Measurements from ENCODE around the gene MEX3B. TPM values are rescaled to one million over a fixed set of nuclear protein-coding genes. Genes with fewer than 3 reads are reported as not detected.
A peak's percentile ranks its signal among the peaks of the same experiment; 100 is the strongest.

The MEX3B gene
- total RNA-seq, 2 experiments from 2014 or later: 0.64 to 0.73 TPM

- Mint-ChIP-seq H3K27ac (no peak overlapping the region), H3K36me3 (no peaks in the 10 kb centered on the region), H3K4me1 (no peaks in the 10 kb centered on the region), H3K9me3 (ENCODE audit: low read depth) (no peaks in the 10 kb centered on the region), H3K4me3 (no peak overlapping the region), H3K27me3 (peaks cover 44% of the 10 kb centered on the region)
- no peak for DNase-seq
- CTCF ChIA-PET: interaction anchor here (0.8 to 1.5 kb wide), 3 partner anchors 11 to 682 kb away, joined by 3 to 4 read pairs (median 3); no protein-coding TSS in a partner anchor
- no peak for ATAC-seq
Measured at GRCh38 chr15:82062479-82063454, 16.9 kb upstream of the MEX3B start.

DNA sequence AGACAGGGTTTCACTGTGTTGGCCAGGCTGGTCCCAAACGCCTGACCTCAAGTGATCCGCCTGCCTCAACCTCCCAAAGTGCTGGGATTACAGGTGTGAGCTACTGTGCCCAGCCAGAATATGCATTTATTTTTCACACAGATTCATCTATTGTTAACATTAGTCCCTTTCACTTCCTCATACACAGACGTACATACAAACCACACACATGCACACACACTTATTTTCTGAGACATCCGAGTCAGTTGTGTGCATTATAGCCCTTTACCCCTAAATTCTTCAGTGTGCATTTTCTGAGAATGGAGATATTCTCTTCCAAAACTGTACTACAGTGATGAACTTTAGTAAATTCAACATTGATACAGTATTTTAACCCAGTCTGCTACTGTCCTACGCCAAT is 15.0 kb upstream of the MEX3B start:
- no peak for ATAC-seq
- Mint-ChIP-seq H3K27ac (no peak overlapping the region), H3K27me3 (peaks cover 57% of the 10 kb centered on the region), H3K9me3 (ENCODE audit: low read depth) (no peaks in the 10 kb centered on the region), H3K4me3 (no peak overlapping the region), H3K36me3 (no peaks in the 10 kb centered on the region), H3K4me1 (no peaks in the 10 kb centered on the region)
- CTCF ChIA-PET: no interaction called here
- no peak for DNase-seq

- no peaks in the 10 kb centered on the region for H3K36me3 Mint-ChIP-seq
- ATAC-seq: no peak
- H3K4me1 Mint-ChIP-seq: no peaks in the 10 kb centered on the region
- peaks cover 53% of the 10 kb centered on the region for H3K27me3 Mint-ChIP-seq
- H3K9me3 Mint-ChIP-seq (ENCODE audit: low read depth): no peaks in the 10 kb centered on the region
- CTCF ChIA-PET: no interaction called here
- H3K27ac Mint-ChIP-seq: no peak overlapping the region
- H3K4me3 Mint-ChIP-seq: no peak overlapping the region
- no peak for DNase-seq
Measured at GRCh38 chr15:82058517-82059204, 12.8 kb upstream of the MEX3B start.

GRCh38 chr15:82058026-82058425 is 12.2 kb upstream of the MEX3B start:
- H3K27me3 Mint-ChIP-seq: peaks cover 52% of the 10 kb centered on the region
- DNase-seq: no peak
- CTCF ChIA-PET: no interaction called here
- no peak overlapping the region for H3K4me3 Mint-ChIP-seq
- no peaks in the 10 kb centered on the region for H3K4me1 Mint-ChIP-seq
- no peak overlapping the region for H3K27ac Mint-ChIP-seq
- ATAC-seq: no peak
- H3K36me3 Mint-ChIP-seq: no peaks in the 10 kb centered on the region
- no peaks in the 10 kb centered on the region for H3K9me3 Mint-ChIP-seq (ENCODE audit: low read depth)

DNA sequence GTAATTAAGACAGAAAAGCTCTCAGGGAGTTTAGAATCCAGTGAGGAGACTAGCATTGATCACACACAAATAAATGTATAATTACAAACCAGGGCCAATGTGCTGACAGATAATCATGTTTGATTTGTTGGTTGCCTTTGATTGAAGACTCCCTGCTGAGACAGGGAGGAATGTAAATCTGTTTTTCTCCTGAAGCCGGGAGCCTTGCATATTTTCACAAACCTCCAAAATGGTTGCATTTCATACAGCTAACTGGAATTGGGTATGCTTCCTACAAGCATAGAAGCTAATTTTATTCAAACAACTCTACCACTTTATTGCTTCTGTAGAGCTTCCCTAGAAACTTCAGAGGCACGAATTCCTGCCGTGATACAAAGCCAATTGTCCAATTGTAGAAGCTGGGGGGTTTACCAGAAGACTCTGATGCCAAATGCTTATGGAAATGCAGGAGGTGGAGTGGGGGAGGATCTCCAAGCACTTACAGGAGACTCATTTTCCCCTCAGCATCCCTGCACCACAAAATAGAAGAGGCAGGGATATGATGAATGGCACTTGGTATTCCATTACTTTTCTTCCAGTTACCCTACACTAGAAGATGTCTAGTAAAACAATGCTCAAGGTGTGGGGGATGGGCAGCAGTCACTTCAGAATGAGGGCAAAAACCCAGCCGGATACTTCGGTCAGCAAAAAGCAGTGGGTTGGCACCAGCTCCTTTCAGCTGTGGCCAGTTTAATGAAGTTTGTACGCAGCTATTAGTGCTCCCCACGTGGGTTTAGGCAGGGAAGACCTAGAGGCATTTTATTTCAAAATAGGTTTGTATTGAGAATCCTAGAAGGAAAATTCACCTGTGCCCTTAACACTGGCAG is 11.4 kb upstream of the MEX3B start:
- no peak overlapping the region for H3K4me3 Mint-ChIP-seq
- H3K27me3 Mint-ChIP-seq: peaks cover 45% of the 10 kb centered on the region
- no peaks in the 10 kb centered on the region for H3K4me1 Mint-ChIP-seq
- H3K27ac Mint-ChIP-seq: no peak overlapping the region
- CTCF ChIA-PET: no interaction called here
- DNase-seq (no peak), ATAC-seq (no peak)
- no peaks in the 10 kb centered on the region for H3K9me3 Mint-ChIP-seq (ENCODE audit: low read depth)
- no peaks in the 10 kb centered on the region for H3K36me3 Mint-ChIP-seq

- no peaks in the 10 kb centered on the region for H3K9me3 Mint-ChIP-seq (ENCODE audit: low read depth)
- ATAC-seq: no peak
Measured at GRCh38 chr15:82052751-82053150, 6.9 kb upstream of the MEX3B start.

GRCh38 chr15:82051664-82052063 is 5.8 kb upstream of the MEX3B start:
- Mint-ChIP-seq H3K9me3 (ENCODE audit: low read depth) (no peaks in the 10 kb centered on the region), H3K4me3 (no peak overlapping the region), H3K36me3 (no peaks in the 10 kb centered on the region), H3K27ac (no peak overlapping the region), H3K27me3 (peaks cover 36% of the 10 kb centered on the region), H3K4me1 (peaks cover 5% of the 10 kb centered on the region)
- no peak for ATAC-seq
- CTCF ChIA-PET: no interaction called here
- no peak for DNase-seq

More at GRCh38 chr15:82052751-82053150, 6.9 kb upstream of the MEX3B start:
- DNase-seq: no peak
- Mint-ChIP-seq H3K27ac (no peak overlapping the region), H3K4me3 (no peak overlapping the region), H3K27me3 (peaks cover 42% of the 10 kb centered on the region), H3K4me1 (peaks cover under 1% of the 10 kb centered on the region), H3K36me3 (no peaks in the 10 kb centered on the region)
- CTCF ChIA-PET: no interaction called here

GRCh38 chr15:82048811-82049210 is 3.0 kb upstream of the MEX3B start:
- CTCF ChIA-PET: interaction anchor here (0.5 to 1.2 kb wide), 2 partner anchors 565 to 597 kb away, joined by 3 read pairs; no protein-coding TSS in a partner anchor
- peaks cover 44% of the 10 kb centered on the region for H3K27me3 Mint-ChIP-seq
- no peaks in the 10 kb centered on the region for H3K9me3 Mint-ChIP-seq (ENCODE audit: low read depth)
- H3K27ac Mint-ChIP-seq: no peak overlapping the region
- peaks cover 16% of the 10 kb centered on the region for H3K4me1 Mint-ChIP-seq
- DNase-seq (no peak), ATAC-seq (no peak)
- no peaks in the 10 kb centered on the region for H3K36me3 Mint-ChIP-seq
- no peak overlapping the region for H3K4me3 Mint-ChIP-seq

DNA sequence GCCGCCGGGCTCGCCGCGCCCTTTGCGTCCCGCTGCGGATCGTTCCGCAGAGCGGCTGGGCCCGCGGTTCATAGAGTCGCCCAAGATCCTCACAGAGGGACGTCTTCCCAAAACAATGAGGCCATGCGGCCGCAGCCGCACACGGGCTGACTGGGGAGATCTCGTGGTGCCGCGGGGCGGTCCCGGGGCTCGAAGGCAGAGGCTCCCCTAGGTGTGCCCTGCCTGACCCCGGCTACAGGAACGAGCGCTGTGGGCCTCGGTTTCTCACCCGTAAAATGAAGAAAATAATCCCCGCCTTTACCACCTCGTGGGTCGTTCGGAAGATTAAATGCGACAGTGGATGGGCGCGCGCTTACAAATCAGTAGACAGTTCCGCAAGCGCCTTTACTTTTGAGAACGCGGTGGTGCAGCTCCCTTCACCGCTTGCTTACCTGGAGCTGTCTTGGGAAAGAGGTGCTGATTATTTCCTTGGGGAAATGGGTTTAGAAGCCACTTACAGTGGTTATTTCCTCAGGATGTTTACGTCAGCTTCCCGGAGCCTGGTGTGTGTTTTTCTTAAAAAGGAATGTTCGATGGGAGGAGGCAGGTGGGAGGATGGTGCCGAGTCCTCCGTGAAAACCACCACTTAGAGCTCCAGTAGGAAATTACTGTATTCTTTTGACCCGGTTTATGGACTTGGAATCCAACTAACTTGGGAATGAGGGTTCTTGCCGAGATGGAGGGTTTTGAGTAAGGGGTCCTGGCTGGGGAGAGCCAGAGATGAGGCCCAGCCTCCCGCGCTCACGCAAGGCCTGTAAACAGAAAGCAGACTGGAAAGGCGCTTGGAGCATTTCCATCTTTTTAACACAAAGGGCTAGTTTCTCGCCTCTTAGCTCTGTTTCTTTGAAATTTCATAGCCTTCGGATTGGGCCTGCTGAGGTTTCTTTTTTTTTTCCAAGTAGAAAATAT is 1.9 kb upstream of the MEX3B start:
- CTCF ChIA-PET: interaction anchor here (1.2 kb wide), 1 partner anchor 564 kb away, joined by 3 read pairs; no protein-coding TSS in a partner anchor
- peaks cover 16% of the 10 kb centered on the region for H3K4me1 Mint-ChIP-seq
- ATAC-seq (no peak), DNase-seq (no peak)
- no peak overlapping the region for H3K27ac Mint-ChIP-seq
- peaks cover 43% of the 10 kb centered on the region for H3K27me3 Mint-ChIP-seq
- H3K36me3 Mint-ChIP-seq: no peaks in the 10 kb centered on the region
- H3K9me3 Mint-ChIP-seq (ENCODE audit: low read depth): no peaks in the 10 kb centered on the region
- H3K4me3 Mint-ChIP-seq: peak overlapping the region; percentile 77

DNA sequence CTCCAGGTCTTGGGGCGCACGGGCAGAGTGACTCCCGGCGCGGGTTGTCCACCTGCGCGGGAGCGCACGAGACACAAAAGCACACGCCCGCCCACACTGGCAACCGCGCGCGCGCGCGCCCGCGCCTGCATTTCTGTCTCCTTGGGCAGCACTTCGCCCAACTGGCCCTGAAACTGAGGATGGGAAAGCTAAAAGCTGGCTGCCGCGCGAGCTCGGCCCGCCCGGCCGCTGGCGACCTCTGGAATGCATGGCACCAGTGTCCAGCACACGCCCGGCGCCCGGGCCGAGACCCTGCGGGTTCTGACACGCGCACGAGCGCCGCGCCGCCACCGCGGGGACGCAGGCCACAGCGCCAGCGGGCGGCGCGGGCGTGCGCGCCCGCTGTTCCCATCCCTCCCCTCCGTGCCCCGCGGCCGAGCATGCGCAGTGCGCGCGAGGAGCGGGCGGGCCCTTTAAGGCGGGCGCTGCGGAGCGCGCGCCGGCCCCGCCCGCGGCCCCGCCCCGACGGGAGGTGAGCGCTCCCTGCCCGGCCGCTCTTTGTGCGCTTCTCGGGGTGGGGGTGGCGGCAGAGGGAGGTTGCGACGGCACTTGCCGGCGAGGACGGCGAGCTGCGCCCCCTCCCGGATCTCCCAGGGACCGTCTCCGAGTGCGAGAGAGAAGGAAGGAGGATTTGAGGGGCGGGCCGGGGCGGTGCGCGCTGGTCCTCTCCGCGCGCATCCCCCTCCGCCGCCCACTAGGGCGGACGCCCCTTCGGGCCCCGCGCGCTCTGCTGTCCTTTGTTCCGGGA is 1.0 kb upstream of the MEX3B start:
- CTCF ChIA-PET: interaction anchor here (0.8 to 1.2 kb wide), 3 partner anchors 9 to 61 kb away, joined by 3 to 5 read pairs (median 3); no protein-coding TSS in a partner anchor
- Mint-ChIP-seq H3K4me3 (peak overlapping the region; percentile 77), H3K4me1 (peaks cover 16% of the 10 kb centered on the region), H3K27me3 (peaks cover 43% of the 10 kb centered on the region), H3K36me3 (no peaks in the 10 kb centered on the region), H3K27ac (peak overlapping the region; percentile 75), H3K9me3 (ENCODE audit: low read depth) (no peaks in the 10 kb centered on the region)
- DNase-seq (peak; percentile 91), ATAC-seq (peak; percentile 77)

DNA sequence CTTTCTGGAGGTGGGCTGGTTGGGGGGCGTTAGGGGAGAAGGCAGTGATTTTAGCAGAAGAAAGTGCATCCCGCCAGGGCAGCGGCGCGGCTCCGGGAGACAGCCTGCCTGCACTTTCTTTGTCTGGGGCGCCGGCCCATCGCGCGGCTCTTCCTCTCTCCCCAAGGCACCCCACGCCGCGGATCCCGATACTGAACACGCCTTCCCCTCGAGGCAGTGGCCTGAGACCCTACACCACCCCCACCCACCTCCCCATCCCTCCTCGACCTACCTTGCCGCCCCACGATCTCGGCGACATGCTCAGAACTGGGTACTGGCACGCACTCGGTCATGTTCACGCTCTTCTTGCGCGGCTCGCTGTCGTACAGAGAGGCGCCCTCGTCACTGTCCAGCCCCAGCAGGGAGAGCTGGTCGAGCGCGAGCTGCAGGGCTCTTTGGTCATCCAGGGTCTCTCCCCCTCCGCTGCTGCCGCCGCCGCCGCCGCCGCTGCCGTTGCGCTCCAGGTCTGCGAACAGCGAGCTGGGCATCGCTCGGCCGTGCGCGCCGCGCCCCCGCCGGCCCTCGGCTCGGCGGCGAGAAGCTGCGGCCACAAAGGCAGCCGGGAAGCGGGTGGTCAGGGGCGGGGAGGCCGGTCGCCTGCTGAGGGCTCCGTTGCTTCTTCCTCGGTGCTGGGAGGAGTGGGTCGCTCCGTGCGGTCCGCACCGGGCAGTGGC is 483 bp downstream of the MEX3B start:
- peaks cover 16% of the 10 kb centered on the region for H3K4me1 Mint-ChIP-seq
- CTCF ChIA-PET: interaction anchor here (1.0 to 1.2 kb wide), 2 partner anchors 24 to 63 kb away, joined by 3 to 5 read pairs; no protein-coding TSS in a partner anchor
- peak overlapping the region; percentile 77 for H3K4me3 Mint-ChIP-seq
- ATAC-seq: no peak
- H3K27ac Mint-ChIP-seq: no peak overlapping the region
- peak; percentile 47 for DNase-seq
- H3K36me3 Mint-ChIP-seq: no peaks in the 10 kb centered on the region
- peaks cover 43% of the 10 kb centered on the region for H3K27me3 Mint-ChIP-seq
- no peaks in the 10 kb centered on the region for H3K9me3 Mint-ChIP-seq (ENCODE audit: low read depth)

Data from activated CD8-positive, alpha-beta memory T cell treated with anti-CD3 and anti-CD28 coated beads, Interleukin-2, amount 10 ng/mL, durations not matched to agents 7 days and 5 days (primary cell).